ENCODE data around the gene AIG1.

The AIG1 gene

DNA sequence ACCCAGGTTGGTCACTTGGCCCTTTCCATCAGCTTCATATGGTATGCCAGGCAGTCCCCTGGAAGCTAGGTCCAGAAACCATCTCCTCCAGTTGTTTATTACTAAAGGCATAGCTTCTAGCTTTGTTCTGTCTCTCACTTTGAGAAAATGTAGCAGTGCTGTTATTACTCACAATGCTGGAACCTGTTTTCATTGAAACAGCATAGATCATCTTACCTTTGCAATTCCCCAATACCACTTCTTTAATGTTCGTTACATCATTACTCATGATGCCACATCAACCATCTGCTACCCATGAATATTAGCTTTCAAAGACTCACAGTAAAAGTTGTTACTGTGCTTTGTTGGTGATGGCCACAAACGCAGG, 301.5 kb downstream of the AIG1 start:
- no peak for DNase-seq (ENCODE audit: low read depth in 2 of 2)

GRCh38 chr6:143363299-143363698, 302.6 kb downstream of the AIG1 start:
- DNase-seq (ENCODE audit: low read depth in 2 of 2) = no peak

DNA sequence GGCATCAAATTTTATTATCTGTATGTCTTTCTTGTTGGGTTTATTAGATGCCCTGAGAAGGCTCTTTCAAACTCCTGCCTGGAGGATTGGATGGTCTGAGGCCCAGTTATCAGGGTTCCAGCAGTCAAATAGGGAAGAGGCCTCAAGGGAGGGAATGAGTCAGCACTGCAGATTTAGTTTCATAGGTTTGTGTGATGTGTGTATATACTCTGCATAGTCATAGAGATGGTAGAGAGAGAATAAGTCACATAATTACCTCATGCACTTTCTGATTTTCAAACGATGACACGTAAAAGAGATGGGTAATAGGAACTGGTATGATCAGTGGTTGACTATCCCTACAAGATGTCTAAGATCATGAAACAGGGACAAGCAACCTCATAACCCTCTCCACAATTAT, 307.7 kb downstream of the AIG1 start:
- no peak for DNase-seq (ENCODE audit: low read depth in 2 of 2)

- no peak for DNase-seq (ENCODE audit: low read depth in 2 of 2)
Observed at GRCh38 chr6:143369971-143370370, 309.3 kb downstream of the AIG1 start.

DNA sequence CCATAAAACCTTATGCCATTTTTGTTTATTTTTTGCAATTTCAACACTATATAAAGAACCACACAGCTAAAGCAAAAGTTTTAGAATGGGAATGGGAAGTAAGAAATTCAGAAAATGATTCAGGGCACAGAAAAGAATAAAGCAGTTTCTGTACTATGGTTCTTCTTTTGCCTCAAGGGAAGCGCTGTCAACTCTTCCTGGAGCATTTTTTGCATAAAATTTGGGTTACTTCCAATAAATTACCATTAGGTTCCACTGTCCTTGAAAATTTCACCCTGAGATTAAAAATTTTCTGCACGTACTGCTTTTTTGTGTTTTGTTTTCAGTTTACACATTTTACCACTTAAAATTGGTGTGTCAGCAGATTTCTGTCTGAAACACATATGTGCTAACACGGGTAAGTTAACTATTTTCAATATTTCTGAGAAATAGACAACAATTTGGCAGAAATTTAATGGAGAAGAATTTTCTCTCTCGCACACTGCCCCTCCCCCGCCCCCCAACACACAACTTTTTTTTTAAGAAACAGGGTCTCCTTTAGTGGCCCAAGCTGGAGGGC, 310.2 kb downstream of the AIG1 start:
- DNase-seq (ENCODE audit: low read depth in 2 of 2) = no peak

DNA sequence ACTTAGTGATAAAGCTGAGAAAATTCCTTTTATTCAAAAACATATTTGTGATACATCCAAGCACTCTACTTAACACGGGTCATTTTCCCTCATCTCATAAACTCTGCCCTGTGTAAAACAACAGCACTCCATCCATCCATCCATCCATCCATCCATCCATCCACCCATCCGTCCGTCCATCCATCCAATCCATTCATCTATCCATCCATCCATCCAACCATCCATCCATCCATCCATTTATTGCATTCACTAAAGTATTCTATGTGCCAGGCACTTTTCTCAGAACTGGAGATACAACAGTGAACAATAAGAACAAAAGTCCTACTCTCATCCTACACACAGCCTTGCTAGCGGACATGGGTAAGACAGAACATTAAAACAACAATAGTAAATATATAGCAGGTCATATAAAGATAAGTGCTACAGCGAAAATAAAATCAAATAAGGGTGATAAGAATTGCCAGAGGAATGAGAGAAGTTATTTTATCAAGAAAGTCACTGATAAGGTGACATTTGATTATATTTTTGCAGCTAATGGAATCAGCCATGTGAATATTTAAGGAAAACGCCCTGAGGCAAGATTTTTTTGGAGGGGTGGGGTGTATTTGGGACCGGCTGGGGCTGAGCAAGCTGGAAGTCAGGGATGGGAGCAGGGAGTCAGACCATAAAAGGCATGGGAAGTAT, 311.7 kb downstream of the AIG1 start:
- DNase-seq (ENCODE audit: low read depth in 2 of 2) = no peak

DNA sequence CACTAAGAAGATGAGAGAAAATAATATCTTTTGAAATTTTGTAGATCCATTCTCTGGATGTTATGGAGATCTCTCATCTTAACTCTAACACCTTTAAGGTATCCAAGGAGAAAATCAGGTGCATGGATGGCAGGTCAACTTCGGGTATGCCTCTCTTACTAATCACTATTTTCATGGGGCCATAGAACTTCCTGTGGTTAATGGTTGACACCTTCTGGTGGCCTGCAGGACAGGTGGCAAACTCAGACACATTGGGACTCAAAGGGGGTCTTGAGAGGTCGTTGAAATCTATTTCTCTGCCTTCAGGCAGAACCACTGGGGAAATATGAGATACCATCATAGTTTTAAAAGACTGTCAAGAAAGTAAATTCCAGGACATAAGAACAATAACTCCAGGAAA, 313.3 kb downstream of the AIG1 start:
- DNase-seq (ENCODE audit: low read depth in 2 of 2) = no peak

DNA sequence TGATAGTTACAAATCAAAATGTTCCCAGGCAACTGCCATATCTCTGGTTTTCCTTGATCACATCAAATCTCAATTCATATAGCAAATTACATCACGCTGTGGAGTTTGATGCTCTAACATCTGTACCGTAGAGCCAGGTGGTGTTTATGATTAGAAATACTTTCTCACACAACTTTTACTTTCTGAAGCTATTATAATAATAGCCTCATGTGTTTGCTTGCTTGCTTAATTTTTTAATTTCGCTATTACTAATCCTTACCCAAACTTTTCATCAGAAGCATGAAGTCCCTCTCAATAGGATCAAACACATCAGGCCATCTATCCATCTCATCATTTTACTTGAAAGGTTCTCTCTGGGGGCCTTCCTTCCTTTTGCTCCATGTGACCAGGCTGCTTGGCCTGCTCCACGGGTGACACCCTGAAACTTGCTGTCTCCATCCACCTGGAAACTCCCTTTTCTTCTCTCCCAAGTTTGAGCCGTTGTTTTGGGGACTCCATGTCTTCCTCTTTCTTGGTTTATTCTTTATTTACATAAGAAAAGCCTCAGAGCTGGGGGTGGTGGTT, 314.4 kb downstream of the AIG1 start:
- no peak for DNase-seq (ENCODE audit: low read depth in 2 of 2)

GRCh38 chr6:143376375-143376774, 315.7 kb downstream of the AIG1 start:
- DNase-seq (ENCODE audit: low read depth in 2 of 2) = no peak

DNA sequence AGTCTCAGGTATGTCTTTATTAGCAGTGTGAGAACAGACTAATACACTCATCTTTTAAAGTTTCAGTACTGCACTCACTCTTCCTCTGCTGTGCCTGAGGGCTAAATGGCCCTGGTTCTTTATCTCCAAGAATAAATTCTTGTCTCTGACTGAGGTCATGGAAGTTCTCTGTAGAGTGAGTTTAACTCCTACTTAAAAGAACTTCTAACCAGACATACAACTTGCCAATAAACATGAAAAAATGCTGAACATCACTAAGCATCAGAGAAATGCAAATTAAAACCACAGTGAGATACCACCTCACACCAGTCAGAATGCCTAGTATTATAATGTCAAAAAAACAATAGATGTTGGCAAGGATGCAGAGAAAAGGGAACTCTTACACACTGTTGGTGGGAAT, 316.2 kb downstream of the AIG1 start:
- no peak for DNase-seq (ENCODE audit: low read depth in 2 of 2)

DNA sequence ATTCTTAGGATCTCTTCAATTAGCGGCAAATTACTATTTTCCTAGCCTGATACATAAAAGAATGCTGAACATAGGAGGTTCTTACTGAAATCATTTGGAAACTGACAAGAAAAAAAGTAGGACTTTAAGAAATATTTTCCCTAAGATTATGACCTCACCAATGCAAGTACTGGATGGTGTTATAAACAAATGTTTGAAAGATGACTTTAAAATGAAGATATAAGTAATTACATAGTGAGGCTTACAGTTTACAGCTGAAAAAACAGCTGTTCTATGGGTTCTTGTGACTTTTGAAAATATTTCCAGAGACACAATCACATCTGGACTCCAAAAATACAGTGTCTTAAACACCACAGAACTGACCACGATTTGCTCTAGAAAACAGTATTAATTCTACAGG, 324.9 kb downstream of the AIG1 start:
- DNase-seq (ENCODE audit: low read depth in 2 of 2) = no peak

DNA sequence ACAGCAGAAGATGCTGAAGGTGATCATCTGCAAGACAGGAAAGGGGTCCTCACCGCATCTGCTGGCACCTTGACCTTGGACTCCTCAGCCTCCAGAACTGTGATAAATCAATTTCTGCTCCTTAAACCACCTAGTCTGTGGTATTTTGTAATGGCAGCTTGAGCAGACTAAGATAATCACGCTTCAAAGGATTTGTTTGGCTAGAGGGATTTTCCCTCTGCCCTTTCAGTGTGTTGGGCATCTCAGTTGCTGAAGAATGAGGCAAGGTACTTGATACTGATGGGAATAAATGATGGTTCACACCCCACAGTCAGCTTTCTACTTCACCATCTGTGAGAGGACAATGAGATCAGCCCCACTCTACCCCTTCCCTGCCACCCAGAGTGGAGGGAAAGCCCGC, 329.6 kb downstream of the AIG1 start:
- DNase-seq (ENCODE audit: low read depth in 2 of 2) = no peak
